NT2/D1 (cell line): ENCODE data around the gene OXLD1.
A peak's percentile ranks its signal among the peaks of the same experiment; 100 is the strongest.

Experiments
- DNase-seq: peaks from one replicate; pipeline ENCODE4 v3.0.0-alpha.2; 2011; ENCODE audit warnings: low read depth, low spot score
- H3K27me3 ChIP-seq: 2 replicates; pipeline ENCODE4 v1.6.0; 2011; ENCODE audit warnings: mild to moderate bottlenecking; ENCODE audit not compliant: insufficient read length, insufficient read depth
- H3K36me3 ChIP-seq: 2 replicates; pipeline ENCODE4 v1.6.1; 2011; ENCODE audit warnings: mild to moderate bottlenecking, low read length, mixed read lengths; ENCODE audit not compliant: insufficient read depth, insufficient read length
- H3K4me1 ChIP-seq: 2 replicates; pipeline ENCODE4 v1.5.1; 2011; ENCODE audit not compliant: insufficient read depth, insufficient read length
- H3K4me3 ChIP-seq: 2 replicates; pipeline ENCODE4 v1.5.1; 2011; ENCODE audit warnings: low read depth; ENCODE audit not compliant: insufficient read length
- H3K9ac ChIP-seq: 2 replicates; pipeline ENCODE4 v1.6.0; 2011; ENCODE audit warnings: low read depth; ENCODE audit not compliant: insufficient read length
- H3K9me3 ChIP-seq: 2 replicates; pipeline ENCODE4 v1.5.1; 2011; ENCODE audit warnings: mild to moderate bottlenecking, low read length; ENCODE audit not compliant: insufficient read depth
- SUZ12 ChIP-seq: IDR thresholded peaks from 2 replicates; pipeline ENCODE4 v1.6.1; 2011; ENCODE audit not compliant: insufficient read length, insufficient read depth; ENCODE audit errors: extremely low read depth
- YY1 ChIP-seq: IDR thresholded peaks from 2 replicates; pipeline ENCODE4 v1.6.1; 2011; ENCODE audit not compliant: insufficient read length, insufficient read depth
- ZNF274 ChIP-seq: IDR thresholded peaks from 2 replicates; pipeline ENCODE4 v1.6.1; 2011; ENCODE audit warnings: mild to moderate bottlenecking, low read depth, low read length

OXLD1 gene

GRCh38 chr17:81705518-81706231, 39.3 kb upstream of the OXLD1 start:
- TF ChIP-seq YY1 (no peak), SUZ12 (no peak), ZNF274 (no peak)
- peaks cover 26% of the 10 kb centered on the region for H3K4me1 ChIP-seq
- no peaks in the 10 kb centered on the region for H3K27me3 ChIP-seq
- no peak overlapping the region for H3K4me3 ChIP-seq
- peak overlapping the region; percentile 42 for H3K9ac ChIP-seq
- H3K9me3 ChIP-seq, result no peaks in the 10 kb centered on the region
- peaks cover 72% of the 10 kb centered on the region for H3K36me3 ChIP-seq
- no peak for DNase-seq

DNA sequence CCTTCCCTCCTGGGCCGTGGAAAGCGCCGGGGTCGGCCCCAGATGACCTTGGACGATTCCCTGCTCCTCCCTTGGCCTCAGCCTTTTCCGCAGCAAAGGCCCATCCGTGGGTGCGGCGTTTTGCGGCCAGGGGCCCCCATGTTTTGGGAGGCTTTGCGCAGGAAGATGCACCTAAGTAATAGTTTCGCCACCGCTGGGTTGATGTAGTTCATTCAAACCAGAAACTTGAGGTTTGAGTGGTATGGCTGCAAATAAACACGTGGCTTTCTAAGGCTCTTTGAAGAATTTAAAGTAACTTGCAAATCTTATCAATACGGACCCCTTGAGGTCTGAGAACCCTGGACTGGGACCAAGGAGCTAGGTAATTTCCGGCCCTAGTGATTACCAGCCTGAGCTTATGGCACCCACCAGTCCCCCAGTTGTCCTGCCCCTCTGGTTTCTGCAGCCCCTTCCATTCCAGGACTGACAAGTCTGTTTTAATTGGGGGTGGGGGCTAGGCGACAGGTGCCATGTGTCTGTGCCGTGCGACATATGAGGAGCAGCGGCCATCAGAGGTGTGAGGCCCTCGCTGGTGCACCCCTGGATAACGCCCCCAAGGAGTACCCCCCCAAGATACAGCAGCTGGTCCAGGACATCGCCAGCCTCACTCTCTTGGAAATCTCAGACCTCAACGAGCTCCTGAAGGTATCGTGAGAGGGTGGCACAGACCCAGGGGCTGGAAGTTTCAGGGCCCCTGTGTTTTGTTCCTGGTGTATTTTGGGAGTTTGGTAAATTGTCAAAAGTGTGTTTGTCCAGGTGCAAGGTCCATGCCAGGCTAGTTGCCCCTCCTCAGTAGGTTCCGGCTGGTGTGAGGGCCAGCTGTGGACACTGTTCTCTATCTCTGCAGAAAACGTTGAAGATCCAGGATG, 37.6 kb upstream of the OXLD1 start:
- Histone ChIP-seq H3K4me3 (peak overlapping the region; percentile 97), H3K27me3 (no peaks in the 10 kb centered on the region), H3K4me1 (peaks cover 25% of the 10 kb centered on the region), H3K9me3 (no peaks in the 10 kb centered on the region), H3K9ac (peak overlapping the region; percentile 99), H3K36me3 (peaks cover 85% of the 10 kb centered on the region)
- TF ChIP-seq YY1 (no peak), ZNF274 (no peak), SUZ12 (no peak)
- no peak for DNase-seq

DNA sequence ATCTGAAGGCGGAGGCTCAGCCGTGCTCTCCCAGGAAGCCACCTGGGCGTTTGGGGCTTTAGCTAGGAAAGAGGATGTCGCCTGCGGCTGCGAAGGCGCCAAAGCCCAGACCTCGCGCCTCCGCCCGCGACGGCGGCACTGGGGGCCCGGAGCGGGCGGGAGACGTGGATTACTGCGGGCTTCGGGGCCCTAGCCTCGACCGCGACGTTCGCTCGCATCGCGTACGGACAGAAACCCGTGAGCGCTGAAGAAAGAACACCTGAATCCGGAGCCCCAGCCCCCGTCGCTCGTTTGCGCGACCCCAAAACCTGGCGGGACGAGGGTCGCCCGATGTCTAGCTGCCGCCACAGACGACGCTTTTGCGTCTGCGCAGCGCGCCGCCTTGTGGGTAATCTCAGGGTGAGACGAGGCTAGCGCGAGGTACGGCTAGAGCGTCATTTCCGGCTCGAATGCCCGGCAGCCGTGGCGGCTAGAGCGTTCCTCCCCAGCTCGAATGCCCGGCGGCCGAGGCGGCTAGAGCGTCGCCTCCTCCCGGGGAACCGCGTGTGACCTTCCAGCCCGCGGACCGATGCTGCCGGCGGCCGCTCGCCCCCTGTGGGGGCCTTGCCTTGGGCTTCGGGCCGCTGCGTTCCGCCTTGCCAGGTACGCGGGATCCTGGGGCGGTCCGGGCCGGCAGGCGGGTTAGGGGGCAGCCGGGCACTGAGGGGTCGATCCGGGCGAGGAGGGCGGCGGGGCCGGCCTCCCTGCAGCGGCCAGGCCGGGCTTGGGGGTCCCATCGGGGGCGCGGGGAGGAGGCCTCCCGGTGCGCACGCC, 36.7 kb upstream of the OXLD1 start, which contains the start of gene MRPL12:
Gene MRPL12 (plus strand): TSS at position 434 of the 813 bp plus-strand sequence. CDS start 135 bp downstream, at position 569.
- TF ChIP-seq YY1, result no peak
- TF ChIP-seq SUZ12, result no peak
- TF ChIP-seq ZNF274, result no peak
- H3K36me3 ChIP-seq, result peaks cover 85% of the 10 kb centered on the region

DNA sequence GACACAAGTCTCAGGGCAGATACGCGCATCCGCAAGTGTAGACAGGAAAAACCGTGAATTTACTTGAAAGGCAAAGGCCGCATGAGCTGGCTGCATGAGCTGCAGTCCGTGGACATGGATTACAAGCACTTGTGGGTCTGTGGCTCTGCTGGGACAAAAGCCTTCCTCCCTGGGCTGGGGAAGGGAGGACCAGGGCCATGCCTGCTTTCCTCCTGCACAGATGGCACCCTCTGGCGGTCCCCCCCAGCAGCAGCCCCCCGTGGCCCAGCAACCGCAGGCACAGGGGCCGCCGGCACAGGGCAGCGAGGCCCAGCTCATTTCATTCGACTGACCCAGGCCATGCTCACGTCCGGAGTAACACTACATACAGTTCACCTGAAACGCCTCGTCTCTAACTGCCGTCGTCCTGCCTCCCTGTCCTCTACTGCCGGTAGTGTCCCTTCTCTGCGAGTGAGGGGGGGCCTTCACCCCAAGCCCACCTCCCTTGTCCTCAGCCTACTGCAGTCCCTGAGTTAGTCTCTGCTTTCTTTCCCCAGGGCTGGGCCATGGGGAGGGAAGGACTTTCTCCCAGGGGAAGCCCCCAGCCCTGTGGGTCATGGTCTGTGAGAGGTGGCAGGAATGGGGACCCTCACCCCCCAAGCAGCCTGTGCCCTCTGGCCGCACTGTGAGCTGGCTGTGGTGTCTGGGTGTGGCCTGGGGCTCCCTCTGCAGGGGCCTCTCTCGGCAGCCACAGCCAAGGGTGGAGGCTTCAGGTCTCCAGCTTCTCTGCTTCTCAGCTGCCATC, 35.1 kb upstream of the OXLD1 start:
- DNase-seq, result no peak
- Histone ChIP-seq H3K27me3 (no peaks in the 10 kb centered on the region), H3K4me3 (peak overlapping the region; percentile 97), H3K9me3 (no peaks in the 10 kb centered on the region), H3K36me3 (peaks cover 85% of the 10 kb centered on the region), H3K9ac (peak overlapping the region; percentile 99), H3K4me1 (peaks cover 28% of the 10 kb centered on the region)
- TF ChIP-seq ZNF274, result no peak

More for the DNA sequence above, 36.7 kb upstream of the OXLD1 start, which contains the start of gene MRPL12:
- DNase-seq, result peak; percentile 88
- peak within 1 kb of the TSS; percentile 97 for H3K4me3 ChIP-seq
- H3K4me1 ChIP-seq, result peaks cover 20% of the 10 kb centered on the region
- no peaks in the 10 kb centered on the region for H3K27me3 ChIP-seq
- H3K9me3 ChIP-seq, result no peaks in the 10 kb centered on the region
- peak within 1 kb of the TSS; percentile 99 for H3K9ac ChIP-seq

DNA sequence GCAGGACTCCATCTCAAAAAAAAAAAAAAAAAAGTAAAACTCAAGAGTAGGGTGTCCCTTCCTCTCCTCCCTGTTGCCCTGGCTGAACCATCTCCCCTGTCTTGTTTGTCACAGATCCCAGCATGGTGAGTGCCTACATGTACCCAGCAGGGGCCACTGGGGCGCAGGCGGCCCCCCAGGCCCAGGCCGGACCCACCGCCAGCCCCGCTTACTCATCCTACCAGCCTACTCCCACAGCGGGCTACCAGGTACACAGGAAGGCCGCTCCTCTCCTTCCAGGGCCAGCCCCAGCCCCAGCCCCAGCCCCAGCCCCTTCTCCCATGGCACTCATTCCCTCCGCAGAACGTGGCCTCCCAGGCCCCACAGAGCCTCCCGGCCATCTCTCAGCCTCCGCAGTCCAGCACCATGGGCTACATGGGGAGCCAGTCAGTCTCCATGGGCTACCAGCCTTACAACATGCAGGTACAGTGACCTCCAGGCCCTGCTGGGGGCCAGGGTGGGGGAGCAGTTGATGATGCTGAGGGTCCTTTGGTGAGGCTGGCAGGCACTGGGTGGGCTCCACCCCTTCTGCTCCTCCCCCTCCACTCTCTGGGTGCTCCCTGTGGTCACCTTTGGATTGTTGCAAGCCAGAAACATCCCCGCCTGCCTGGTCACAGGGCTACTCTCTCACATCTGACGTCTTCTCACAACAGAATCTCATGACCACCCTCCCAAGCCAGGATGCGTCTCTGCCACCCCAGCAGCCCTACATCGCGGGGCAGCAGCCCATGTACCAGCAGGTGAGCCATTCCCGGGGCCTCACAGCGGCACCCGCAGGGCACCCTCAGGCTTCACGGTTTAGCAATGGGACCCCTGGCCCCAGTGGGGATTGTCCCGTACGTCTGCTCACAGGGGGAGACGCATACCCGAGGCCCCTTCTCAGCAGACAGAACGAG, 34.2 kb upstream of the OXLD1 start:
- TF ChIP-seq SUZ12, result no peak
- no peak for TF ChIP-seq YY1
- no peak for TF ChIP-seq ZNF274
- H3K4me3 ChIP-seq, result peak overlapping the region; percentile 97
- H3K36me3 ChIP-seq, result peaks cover 85% of the 10 kb centered on the region
- DNase-seq, result no peak
- H3K27me3 ChIP-seq, result no peaks in the 10 kb centered on the region
- peak overlapping the region; percentile 99 for H3K9ac ChIP-seq
- H3K9me3 ChIP-seq, result no peaks in the 10 kb centered on the region
- peaks cover 26% of the 10 kb centered on the region for H3K4me1 ChIP-seq

DNA sequence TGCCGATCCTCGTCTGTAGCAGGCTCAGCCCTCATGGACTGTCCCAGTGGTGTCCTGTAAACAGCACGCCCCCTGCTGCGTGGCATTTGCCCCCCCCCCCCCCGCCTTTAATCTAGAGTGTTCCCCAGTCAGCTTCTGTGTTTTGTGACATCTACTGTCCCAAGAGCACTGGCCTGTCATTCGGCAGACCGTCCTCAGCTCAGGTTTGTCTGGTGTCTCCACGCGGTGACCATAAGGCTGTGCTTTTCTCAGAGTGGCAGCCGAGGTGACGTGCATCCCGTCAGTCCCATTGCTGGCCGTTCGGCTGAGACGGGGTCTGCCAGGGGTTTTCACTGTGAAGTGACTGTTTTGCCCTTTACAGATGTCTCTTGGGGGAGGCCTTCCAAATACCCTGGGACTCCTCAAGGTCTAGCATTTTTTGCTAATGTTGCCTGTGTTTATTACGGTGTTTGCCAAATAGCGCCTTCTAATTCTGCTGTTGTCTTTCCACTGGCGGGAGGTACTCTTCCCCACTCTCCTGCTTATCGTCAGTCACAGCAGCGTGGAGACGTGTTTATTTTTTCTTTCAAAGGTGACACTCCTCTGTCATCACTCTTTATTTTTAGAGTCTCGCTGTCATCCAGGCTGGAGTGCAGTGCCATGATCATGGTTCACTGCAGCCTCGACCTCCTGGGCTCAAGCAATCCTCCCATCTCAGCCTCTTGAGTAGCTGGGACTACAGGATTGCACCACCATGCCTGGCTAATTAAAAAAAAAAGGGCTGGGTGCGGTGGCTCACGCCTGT, 31.0 kb upstream of the OXLD1 start:
- H3K4me3 ChIP-seq, result no peak overlapping the region
- no peaks in the 10 kb centered on the region for H3K9me3 ChIP-seq
- no peak for DNase-seq
- no peak for TF ChIP-seq SUZ12
- no peak for TF ChIP-seq YY1
- no peak for TF ChIP-seq ZNF274
- H3K4me1 ChIP-seq, result peaks cover 23% of the 10 kb centered on the region
- no peaks in the 10 kb centered on the region for H3K27me3 ChIP-seq
- H3K36me3 ChIP-seq, result peaks cover 97% of the 10 kb centered on the region
- H3K9ac ChIP-seq, result peak overlapping the region; percentile 50
